Suppressor macrophage (primary cell): ENCODE data around the gene ERICH2.

Experiments
- DNase-seq, 4 experiments: peaks; one replicate each; pipeline ENCODE4 v3.0.0-alpha.2; 2020 to 2022

The ERICH2 gene

DNA sequence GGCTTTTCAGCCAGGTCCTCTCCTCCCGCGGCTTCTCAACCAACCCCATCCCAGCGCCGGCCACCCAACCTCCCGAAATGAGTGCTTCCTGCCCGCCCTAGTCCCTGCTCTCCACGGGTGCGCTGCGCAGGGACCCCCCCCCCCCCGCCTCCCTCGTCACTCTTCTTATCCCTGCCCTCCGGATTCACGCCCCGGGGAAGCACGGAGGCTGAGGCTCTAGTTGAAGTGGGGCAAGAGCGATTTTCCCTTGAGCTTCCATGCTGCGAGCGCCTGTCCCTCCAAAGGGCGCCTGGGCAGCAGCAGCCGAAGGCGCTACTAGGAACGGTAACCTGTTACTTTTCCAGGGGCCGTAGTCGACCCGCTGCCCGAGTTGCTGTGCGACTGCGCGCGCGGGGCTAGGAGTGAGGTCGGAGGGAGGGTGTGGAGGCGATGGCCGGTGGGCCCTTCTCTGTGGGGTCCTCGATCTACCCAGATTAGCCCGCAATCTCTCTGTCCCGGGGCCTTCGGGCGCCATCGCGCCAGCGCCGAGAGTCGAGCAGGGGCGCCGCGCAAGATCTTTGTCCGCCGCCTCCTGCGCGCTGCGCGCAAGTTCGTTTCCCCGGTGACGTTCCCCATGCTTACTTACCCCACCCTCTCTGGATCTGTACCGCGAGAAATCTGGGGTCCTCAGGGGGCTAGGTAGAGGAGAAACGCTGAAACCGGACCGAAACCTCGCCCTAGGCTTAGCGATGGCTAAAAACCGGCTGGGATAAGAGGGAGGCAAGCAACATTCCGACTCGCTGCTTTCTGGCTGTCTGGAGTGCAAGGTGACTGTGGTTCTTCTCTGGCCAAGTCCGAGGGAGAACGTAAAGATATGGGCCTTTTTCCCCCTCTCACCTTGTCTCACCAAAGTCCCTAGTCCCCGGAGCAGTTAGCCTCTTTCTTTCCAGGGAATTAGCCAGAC, 47.2 kb downstream of the ERICH2 start:
- DNase-seq: peak in 2 of 4 experiments; percentile 33 to 37

DNA sequence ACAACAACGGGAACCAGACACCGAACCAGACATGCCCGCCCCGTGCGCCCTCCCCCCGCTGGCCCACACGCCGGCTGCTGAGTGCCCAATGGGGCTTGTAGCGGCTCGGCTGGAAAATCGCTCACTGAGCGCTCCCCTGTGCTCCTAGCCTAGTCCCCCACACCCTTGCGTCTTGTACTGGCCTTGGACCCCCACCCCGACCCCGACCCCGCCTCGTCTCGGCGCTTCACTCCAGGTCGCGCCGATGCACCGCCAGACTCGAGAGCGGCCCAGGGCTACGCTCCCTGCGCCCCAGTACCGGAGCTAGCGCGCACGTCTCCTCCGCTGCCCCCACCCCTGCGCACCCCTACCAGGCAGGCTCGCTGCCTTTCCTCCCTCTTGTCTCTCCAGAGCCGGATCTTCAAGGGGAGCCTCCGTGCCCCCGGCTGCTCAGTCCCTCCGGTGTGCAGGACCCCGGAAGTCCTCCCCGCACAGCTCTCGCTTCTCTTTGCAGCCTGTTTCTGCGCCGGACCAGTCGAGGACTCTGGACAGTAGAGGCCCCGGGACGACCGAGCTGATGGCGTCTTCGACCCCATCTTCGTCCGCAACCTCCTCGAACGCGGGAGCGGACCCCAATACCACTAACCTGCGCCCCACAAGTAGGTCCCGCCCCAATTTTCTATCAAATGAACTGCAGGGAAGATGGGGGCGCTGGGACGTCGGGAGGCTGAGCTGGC, 48.0 kb downstream of the ERICH2 start:
- DNase-seq: peak in 1 of 4 experiments; percentile 25

DNA sequence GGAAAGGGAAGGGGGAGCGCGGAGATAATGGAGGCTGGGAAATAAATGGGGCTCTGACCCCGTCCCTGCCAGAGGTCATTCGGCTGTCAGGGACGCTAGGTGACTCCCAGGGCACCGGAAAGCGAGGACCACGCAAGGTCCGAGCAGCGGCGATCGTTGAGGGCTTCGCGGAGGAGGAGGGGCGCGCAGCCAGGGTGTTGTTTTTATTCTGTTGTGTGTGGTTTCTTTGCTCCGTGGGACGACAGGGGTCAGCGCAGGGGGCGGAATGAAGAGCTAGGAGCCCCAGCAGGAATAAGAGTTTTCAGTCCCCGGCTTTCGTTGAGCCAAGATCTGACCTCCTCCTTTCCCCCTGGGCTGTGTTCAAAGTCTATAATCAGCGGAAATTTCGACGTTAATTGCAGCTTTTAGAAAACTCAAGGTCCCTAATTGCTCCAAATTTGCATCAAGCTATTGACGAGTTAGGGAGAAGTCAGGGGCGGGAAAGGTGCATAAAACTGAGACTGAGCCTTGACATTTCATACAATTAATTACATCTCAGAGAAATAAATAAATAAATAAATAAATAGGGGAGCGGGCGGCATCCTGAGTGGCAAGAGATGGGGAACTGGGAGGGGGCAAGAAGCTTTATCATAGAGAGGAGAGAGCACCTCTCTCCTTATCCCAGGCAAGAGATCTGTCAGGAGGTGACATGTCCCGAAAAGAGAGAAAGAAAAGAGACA, 48.7 kb downstream of the ERICH2 start:
- DNase-seq: no peak

DNA sequence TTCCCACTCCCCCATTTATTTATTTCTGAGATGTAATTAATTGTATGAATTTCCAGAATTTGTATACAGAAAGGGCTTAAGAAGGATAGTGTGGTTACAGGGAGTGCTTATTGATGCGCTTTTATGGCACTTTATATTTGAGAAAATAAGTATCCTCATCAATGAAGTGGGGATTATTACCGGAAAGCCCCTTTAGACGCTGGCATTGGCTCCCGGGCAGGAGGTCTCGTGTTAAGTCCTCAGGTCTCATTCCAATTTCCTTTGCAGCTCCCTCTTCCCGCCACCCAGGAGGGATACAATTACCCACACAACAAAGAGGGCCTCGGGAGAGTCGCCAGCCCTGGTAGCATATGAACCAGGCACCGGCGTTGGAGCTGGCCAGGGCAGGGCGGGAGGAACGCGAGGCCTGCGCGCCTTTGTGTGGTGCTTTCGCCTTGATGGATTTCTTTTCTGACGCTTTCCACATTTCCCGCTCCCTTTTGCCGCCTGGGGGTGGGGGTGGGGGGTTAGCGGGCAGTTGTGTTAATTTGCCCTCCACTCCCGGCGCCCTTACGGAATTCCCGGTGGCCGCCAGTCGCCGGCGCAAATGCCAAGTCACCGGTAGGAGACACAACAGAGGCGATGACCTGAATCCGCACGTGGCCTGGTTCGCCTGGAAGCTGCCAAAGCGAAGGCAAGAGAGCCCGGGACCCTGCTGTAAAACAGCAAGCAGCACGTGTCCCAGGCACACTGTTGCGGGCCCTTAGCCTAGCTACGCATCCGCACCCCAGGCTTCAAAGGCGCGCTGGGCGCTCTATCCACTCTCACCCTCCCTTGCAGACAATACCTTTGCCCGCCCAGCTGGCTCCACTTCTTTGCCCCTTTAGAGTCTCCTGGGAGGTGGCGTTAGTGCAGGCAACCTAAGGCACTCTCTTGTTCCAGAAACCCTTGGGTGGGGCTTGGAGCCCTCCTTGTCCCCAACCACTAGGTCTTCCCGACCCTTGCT, 49.8 kb downstream of the ERICH2 start:
- DNase-seq: no peak

DNA sequence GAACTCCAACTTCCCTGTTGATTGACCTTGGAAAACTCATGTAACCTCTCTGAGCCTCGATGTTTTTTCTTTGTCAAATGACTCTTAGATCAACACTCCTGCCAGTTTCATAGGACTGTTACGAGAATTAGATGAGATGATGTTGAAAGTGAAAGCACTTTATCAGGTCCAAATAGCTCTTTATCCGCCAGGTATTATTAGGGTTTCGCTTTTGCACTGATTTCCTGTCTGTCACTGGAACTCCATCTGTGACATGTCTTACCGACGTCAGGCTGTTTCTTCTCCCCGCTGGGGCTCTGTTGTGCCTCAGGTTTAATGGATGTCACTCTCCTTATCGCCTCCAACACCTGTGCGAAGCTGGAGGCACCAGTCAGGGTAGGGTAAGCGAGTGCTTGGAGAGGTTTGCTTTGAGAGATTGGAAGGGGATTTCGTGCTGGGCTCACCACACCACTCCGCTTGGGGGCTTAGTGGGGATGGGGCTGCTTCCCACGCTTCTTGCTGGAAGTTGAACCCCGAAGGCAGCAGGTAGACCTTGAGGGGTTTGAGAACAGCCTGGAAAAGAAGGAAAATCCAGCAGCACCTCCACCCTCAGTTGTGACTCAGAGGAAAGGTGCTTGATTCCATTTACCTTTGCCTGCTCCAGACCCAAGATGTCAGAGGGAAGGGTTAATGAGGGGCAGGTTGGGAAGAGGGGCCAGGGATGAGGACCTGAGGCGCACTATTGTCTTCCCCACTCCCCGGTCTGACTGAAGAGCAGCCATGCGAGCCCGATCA, 50.8 kb downstream of the ERICH2 start:
- DNase-seq: no peak

DNA sequence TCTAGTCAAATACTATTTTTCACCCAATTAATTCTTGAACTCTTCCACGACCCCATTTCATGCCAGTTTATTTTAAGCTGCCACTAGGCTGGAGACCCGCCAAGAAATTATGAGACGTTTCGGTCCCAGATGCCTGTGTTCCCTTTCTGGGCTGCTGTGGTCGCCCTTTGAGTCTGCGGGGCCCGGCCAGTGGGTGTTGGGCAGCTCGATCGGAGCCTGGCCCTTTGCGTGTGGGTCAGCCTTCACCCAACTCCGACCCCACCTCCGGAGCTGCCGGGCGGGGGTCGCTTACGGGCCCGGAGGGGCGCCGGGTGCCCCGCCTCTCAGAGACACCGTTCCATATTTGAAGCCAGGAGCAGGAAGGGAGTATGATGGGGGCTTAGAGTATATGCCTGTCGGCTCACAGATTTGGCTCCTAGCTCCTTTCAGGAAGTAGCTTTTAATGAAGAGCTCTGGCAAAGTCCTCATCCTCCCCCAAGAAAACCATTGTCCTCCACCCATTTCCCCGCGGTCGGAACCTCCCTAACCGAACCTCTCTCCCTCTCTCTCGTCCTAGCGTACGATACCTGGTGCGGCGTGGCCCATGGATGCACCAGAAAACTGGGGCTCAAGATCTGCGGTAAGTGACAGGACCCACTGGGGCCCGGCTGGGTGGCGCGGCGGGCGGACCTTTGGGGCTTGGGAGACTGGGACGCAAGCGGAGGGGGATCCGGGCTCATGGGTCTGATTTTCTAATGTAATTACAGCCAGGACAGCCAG, 51.5 kb downstream of the ERICH2 start:
- peak in 1 of 4 experiments; percentile 27 for DNase-seq

DNA sequence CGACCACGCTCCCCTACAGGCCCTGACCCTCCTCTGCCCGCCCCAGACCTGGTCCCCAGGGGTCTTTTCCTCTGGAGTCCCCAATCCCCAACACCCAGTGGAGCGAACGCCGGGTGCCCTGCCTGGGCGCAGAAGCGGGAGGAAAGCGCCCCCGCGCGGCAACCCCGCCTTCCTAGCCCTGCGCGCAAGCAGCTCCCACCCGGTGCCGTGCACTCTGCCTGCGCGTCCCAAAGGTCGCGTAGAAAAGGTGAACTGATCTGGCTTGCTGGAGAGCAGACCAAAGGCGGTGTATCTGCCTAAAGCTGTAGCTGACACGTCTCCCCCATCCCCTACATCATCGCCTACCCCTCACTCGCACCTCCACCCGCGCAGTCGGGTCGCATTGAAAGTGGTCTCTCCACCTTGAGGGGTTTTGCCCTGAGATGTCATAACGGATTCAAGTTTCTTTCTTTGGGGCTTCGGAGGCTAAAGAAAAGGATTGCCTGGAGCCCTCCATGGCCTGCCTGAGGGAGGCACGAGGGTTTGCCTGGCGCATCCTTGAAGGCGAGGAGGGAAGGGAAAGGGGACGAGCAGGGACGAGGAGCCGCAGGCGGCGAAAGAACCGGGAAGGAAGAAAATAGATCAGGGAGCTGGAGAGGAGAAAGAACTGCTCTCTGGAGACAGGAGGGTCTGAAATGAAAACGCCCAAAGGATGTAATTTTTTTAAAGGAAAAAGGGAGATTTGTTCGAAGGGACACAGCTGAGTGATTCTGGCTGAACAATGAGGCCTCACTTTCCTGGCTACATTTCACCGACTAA, 52.3 kb downstream of the ERICH2 start:
- DNase-seq: peak in 1 of 4 experiments; percentile 37

DNA sequence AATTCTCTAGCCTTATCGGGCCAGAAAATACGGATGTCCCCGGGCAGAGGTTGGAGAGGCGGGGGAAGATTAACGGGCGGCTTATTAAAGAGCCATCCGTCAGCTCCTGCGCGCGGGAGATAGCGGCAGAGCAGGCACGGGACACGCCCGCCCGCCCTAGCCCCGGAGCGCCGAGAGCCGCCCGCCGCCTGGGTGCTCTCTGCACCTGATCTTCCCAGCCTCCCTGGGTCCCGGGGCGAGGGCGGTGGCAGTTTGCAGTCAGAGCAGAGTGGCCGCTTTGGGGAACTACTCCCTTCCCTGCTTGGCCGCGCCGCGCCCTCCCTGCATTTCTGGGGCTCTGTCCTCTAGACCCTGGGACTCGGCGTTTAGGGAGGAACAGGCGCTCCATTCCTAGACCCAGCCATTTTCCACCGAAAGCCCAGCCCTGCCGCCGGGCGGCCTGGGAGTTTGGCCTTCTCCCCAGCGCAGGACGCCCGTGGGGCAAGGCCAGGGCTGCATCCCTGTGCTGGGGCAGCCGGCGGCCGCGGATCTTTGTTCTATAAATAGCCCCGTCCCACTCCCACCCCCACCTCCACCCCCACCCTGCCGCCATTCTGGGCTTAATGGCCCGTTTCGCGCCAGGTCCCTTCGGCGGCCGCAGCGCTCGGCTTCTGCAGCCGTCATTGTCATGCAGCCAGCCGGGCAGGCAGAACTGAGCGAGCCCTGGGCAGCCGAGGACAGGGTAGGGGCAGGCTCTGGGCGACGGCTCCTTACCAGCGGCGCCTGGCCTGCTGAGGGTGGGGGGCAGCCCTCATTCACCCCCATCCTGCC, 53.1 kb downstream of the ERICH2 start:
- peak in 3 of 4 experiments; percentile 22 to 61 (median 49) for DNase-seq

DNA sequence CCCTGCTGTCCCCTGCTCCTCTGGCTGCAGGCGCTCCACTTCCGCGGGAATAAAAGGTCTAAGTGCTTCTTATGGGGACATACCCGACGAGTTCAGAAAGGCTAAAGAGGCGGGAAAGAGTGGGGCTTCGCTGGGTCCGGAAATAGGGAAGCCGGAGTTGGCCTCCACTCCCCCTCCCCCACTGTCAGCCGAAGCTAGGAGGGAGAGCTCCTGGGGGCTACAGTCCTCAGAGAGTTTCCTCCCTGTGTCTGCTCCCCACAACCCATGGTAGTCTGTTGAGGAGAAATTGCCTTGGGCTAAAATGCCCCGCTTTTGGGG, 53.7 kb downstream of the ERICH2 start:
- DNase-seq: no peak

DNA sequence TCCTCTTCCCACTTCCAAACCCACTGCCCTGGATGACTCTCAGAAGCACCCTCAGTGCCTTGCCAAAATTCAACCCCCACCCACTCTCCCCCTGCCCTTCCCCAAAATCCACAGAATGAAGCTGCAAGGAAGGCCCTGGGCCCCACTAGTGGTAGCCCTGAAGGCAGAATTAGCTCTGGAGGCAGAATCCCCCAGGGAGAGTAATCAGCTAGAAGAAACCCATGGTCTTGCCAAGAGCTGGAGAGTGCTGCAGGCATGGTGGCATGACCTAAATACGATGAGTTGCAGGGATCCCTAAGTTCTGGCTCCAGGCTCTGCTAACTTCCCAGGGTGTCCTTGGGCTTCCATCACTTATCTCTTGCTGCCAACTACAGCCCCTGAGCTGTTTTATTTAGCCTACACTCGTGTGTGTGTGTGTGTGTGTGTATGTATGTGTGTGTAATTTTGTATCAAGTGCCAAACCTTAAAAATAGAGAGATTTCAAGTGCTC, 54.4 kb downstream of the ERICH2 start:
- DNase-seq: no peak

DNA sequence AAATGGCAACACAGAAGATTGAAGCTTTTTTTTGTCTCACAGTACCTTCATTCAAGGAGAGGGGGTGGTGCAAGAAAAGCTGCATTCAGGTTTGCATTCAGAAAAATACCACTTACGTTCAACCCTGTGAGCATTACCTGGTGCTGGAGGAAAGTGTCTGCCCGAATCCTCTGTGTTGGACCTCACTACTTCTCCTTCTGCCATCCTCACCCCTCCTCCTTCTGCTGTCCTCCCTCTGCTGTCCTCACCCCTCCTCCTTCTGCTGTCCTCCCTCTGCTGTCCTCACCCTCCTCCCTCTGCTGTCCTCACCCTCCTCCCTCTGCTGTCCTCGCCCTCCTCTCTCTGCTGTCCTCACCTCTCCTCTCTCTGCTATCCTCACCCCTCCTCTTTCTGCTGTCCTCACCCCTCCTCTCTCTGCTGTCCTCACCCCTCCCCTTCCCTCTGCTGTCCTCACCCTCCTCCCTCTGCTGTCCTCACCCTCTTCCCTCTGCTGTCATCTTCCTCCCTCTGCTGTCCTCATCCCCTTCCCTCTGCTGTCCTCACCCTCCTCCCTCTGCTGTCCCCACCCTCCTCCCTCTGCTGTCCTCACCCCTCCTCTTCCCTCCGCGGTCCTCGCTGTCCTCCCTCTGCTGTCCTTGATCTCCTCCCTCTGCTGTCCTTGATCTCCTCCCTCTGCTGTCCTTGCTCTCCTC, 57.8 kb downstream of the ERICH2 start:
- DNase-seq: no peak

DNA sequence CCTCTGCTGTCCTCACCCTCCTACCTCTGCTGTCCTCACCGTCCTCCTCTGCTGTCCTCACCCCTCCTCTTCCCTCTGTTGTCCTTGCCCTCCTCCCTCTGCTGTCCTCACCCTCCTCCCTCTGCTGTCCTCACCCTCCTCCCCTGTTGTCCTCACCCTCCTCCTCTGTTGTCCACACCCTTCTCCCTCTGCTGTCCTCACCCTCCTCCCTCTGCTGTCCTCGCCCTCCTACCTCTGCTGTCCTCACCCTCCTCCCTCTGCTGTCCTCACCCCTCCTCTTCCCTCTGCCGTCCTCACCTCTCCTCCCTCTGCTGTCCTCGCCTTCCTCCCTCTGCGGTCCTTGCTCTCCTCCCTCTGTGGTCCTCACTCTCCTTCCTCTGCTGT, 58.3 kb downstream of the ERICH2 start:
- no peak for DNase-seq

DNA sequence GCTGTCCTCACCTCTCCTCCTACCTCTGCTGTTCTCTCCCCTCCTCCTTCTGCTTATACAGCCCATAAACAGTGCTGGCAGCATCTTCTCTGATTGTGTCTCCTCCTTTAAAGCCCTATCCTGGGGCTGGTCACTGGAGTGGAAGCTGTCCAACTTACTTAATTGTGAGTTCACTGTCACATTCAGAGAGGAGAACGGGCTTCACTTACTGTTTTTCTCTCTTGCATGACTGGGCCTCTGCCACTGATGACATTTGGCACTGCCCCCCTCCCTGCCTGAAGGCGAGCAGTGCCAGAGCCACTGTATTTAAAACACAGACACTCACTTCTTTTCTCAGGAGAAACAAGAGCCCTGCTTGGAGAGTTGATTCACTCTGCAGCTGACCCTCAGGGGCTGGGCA, 58.9 kb downstream of the ERICH2 start:
- no peak for DNase-seq

DNA sequence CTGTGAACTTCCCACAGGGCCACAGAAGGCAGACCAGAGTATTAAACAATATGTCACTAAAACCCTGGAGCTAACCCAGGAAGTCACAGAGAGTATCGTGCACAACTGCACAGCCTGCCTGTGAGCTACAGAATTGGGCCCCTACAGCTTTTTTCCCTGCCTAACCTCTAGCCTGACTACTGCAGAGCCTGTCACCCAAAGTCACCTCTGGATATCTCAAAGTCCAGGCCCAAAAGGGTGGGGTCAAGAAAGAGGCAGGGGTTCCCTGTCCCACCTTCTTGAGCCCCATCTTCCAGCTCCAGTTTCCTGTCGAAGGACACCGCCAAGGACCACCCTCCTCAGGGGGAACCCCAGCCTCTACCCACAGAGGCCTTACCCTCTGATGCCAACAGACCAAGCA, 60.0 kb downstream of the ERICH2 start:
- DNase-seq: no peak

DNA sequence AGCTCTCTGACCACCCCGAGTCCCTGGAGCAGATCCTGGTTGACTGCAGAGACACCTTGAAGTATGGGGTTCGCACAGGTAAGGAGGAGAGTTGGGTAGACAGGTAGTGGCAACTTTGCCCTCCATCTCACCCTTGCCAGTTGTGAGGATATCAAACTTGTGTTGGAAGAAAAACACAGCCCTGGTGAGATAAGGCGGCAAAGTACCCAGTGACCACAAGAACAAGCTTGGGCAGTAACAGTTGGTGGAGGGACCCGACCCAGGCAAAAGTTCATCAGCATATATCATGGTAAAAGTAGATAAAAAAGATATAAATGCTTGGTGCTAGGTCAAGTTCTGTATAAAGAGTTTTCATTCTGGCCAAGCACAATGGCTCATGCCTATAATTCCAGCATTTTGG, 60.9 kb downstream of the ERICH2 start:
- DNase-seq: no peak

DNA sequence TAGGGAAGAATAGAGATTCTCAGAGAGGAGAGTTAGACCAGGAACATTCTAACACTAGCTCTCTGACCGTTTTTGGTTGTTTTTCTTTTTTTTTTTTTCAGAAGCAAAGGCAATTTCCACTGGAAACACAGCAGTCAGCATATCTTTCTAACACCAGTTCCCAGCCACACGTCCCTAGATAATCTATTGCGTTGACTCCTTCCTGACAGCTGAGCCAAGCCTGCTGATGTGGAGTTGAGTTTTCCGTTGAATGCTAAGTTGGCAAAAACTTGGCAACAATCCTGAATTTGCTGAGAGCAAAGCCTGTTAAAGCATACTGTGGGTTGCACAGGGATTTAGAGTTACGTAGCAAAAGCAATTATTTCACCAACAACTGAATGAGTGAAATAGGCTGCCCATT, 65.8 kb downstream of the ERICH2 start:
- no peak for DNase-seq

DNA sequence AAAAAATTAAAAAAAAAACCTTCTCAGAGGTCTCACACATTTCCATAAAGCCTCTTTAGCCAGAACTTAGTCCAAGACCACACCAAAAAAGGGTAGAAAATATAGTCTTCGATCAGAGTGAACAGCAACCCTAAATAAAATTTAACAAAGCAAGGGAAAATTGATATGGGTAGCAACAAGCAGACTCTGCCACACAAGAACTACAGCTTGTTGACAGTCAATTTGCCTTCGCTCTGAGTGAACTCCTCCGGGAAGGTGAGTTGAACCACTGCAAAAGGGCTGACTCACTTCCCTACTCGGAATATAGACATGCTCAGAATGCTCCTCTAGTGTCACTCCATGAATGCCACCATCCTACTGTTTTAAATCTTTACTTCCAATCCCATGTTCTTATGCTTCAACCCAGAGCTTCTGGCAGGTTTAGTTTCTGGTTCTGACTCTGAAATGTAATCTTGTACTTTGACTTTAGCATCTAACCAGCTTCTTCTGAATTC, 70.6 kb downstream of the ERICH2 start:
- no peak for DNase-seq

DNA sequence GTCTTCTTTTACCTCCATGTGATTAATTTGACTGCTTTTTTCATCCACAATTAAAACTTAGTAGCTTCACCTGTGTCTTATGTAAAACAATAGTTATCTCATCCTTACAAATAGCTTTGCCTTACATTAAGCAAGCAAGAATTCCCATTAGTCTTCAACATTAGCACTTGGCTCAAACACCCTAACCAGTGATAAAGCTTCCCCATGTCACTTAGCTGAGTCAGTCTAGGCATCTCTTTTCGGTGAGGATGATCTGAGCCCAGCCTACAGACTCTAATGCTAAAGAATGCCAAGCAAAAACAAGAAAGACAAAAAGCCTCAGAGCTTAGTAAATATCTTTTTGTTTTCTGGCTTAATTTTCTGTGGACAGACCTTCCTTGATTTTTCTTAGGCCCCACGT, 72.6 kb downstream of the ERICH2 start:
- DNase-seq: no peak
